Body of pancreas (tissue), 4 donors: ENCODE results near the gene CDHR1. TPM values are rescaled to one million over a fixed set of nuclear protein-coding genes. Genes with fewer than 3 reads are reported as not detected.

Source experiments
- ATAC-seq: fragments of 150-250 bp; one replicate; pipeline ENCODE4 v1.9.1; 2016
- DNase-seq, 4 donors: peaks; one replicate each; pipeline ENCODE4 v3.0.0-alpha.2; 2019
- H3K27ac ChIP-seq, 4 donors: fragments of 200-600 bp; sonication (generic); 1 replicate in 3 of 4; 2 replicates in 1 of 4; pipeline versions ENCODE4 v1.5.1 to v1.6.1; 2016 to 2019; ENCODE audit warnings: mild to moderate bottlenecking in 1 of 4, mixed read lengths in 1 of 4, moderate library complexity in 1 of 4
- H3K27me3 ChIP-seq, 2 donors: fragments of 200-600 bp; sonication (generic); one replicate each; pipeline ENCODE4 v1.6.0; 2016; ENCODE audit warnings: mild to moderate bottlenecking in 1 of 2
- H3K36me3 ChIP-seq, 2 donors: fragments of 200-600 bp; sonication (generic); replicated peaks in 1 of 2; 2 replicates each; pipeline ENCODE4 v1.5.1; 2016; ENCODE audit warnings: low read depth in 2 of 2; ENCODE audit not compliant: insufficient read depth in 1 of 2
- H3K4me1 ChIP-seq: fragments of 200-600 bp; sonication (generic); one replicate; pipeline ENCODE4 v1.6.0; 2016
- H3K4me3 ChIP-seq, 2 donors: fragments of 200-600 bp; sonication (generic); 1 replicate in 1 of 2; 2 replicates in 1 of 2; pipeline ENCODE4 v1.5.1; 2016 to 2019
- H3K9me3 ChIP-seq, 3 donors: fragments of 200-600 bp; sonication (generic); 1 replicate in 2 of 3; 2 replicates in 1 of 3; pipeline ENCODE4 v1.5.1; 2016
- POLR2A ChIP-seq, 3 donors: fragments of 450-650 bp; IDR thresholded peaks; one replicate each; pipeline ENCODE4 v1.6.1; 2016; ENCODE audit warnings: antibody characterized with exemption in 3 of 3, mild to moderate bottlenecking in 2 of 3
- WGBS, 2 donors: methylation state at CpG; one replicate each; pipeline ENCODE4 v1.1.5; 2017; 5-methylcytosine and 5-hydroxymethylcytosine counted together
- intact Hi-C: fragments of 100-400 bp; cut with DNase I; formaldehyde crosslinking; loops from one replicate; pipeline ENCODE4 v1.15.1; 2023
- total RNA-seq, 2 donors: library from RNA; depleted of rRNA; stranded (reverse); fragments of >200 nt; gene quantifications; one replicate each; pipeline ENCODE4 v1.1.0, GENCODE V29; 2016
- TF ChIP-seq, protein P1 (sequence below), 7 experiments: fragments of 450-650 bp in 4 of 7; fragments of 200-600 bp in 3 of 7; sonication (generic) in 3 of 7; IDR thresholded peaks; one replicate each; pipeline ENCODE4 v1.5.1; 2016 to 2019; ENCODE audit warnings: antibody characterized with exemption in 7 of 7

CDHR1 gene
- total RNA-seq, 2 donors from 2014 or later = 0.26 TPM; not detected in 1

DNA sequence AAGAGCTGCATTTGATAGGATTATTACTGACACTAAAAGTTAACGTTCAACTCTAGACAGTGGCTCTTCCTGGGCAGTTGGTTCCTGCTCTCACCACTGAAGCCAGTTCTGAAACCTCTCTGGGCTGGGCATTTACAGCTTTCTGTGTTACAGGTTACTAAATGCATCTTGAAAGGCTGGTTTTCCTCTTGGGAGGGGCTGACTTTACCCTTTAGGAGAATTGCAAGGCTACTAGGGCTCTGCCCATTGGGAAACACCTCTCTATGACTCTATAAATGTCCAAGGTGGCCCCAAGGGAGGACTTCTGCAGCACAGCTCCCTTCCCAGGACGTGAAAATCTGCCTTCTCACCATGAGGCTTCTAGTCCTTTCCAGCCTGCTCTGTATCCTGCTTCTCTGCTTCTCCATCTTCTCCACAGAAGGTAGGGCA lies 20.8 kb upstream of the CDHR1 start, which contains the start of gene GPR15LG:
Gene GPR15LG, plus strand, starts transcription at position 301 of the 429 bp plus-strand sequence. Its CDS starts 51 bp downstream, at position 352.
- H3K27ac ChIP-seq = no peak within 1 kb of the TSS
- intact Hi-C loops = no loop called here

GRCh38 chr10:84175436-84175835 lies 18.9 kb upstream of the CDHR1 start:
- H3K36me3 ChIP-seq = no peaks in the 10 kb centered on the region
- DNase-seq = no peak
- 79 to 82% methylated on average over 6 of the region's 6 CpGs for WGBS, 2 donors
- no peaks in the 10 kb centered on the region for H3K27me3 ChIP-seq
- intact Hi-C loops = no loop called here
- H3K9me3 ChIP-seq = no peaks in the 10 kb centered on the region
- TF ChIP-seq, protein P1, sequence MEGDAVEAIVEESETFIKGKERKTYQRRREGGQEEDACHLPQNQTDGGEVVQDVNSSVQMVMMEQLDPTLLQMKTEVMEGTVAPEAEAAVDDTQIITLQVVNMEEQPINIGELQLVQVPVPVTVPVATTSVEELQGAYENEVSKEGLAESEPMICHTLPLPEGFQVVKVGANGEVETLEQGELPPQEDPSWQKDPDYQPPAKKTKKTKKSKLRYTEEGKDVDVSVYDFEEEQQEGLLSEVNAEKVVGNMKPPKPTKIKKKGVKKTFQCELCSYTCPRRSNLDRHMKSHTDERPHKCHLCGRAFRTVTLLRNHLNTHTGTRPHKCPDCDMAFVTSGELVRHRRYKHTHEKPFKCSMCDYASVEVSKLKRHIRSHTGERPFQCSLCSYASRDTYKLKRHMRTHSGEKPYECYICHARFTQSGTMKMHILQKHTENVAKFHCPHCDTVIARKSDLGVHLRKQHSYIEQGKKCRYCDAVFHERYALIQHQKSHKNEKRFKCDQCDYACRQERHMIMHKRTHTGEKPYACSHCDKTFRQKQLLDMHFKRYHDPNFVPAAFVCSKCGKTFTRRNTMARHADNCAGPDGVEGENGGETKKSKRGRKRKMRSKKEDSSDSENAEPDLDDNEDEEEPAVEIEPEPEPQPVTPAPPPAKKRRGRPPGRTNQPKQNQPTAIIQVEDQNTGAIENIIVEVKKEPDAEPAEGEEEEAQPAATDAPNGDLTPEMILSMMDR (IDR thresholded peaks at IDR 0.05) = no peak
- no peak for TF ChIP-seq POLR2A (IDR thresholded peaks at IDR 0.05)
- no peak for ATAC-seq
- no peak overlapping the region for H3K27ac ChIP-seq
- no peaks in the 10 kb centered on the region for H3K4me1 ChIP-seq
- no peak overlapping the region for H3K4me3 ChIP-seq

More for the DNA sequence above, 20.8 kb upstream of the CDHR1 start, which contains the start of gene GPR15LG:
- ATAC-seq (no peak), DNase-seq (no peak)
- Histone ChIP-seq H3K36me3 (no peaks in the 10 kb centered on the region), H3K9me3 (no peaks in the 10 kb centered on the region), H3K4me1 (no peaks in the 10 kb centered on the region), H3K27me3 (no peaks in the 10 kb centered on the region), H3K4me3 (no peak within 1 kb of the TSS)
- WGBS, 2 donors = 53 to 69% methylated on average over 2 of the region's 2 CpGs
- TF ChIP-seq, protein P1 (IDR thresholded peaks at IDR 0.05) = no peak
- no peak for TF ChIP-seq POLR2A (IDR thresholded peaks at IDR 0.05)

DNA sequence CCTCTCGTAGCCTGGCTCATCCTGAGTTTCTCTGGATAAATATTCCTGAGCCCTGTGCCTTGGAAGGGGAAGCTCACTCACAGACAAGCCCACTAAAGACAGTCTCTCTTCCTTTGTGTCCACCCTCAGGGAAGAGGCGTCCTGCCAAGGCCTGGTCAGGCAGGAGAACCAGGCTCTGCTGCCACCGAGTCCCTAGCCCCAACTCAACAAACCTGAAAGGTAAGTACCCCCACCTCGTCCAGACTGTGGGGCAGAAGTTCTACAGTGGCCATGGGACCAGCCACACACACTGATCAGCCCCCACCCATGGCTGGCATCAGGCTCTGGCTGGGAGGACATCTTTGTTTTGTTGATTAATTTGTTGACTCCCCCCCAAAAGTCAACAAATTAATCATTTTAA lies 18.0 kb upstream of the CDHR1 start:
- intact Hi-C loops = no loop called here
- Histone ChIP-seq H3K36me3 (no peaks in the 10 kb centered on the region), H3K4me3 (no peak overlapping the region), H3K27me3 (no peaks in the 10 kb centered on the region), H3K4me1 (no peaks in the 10 kb centered on the region), H3K27ac (no peak overlapping the region), H3K9me3 (no peaks in the 10 kb centered on the region)
- WGBS, 2 donors = 56 to 93% methylated on average over 2 to 4 of the region's 4 CpGs
- ATAC-seq = no peak
- TF ChIP-seq, protein P1 (IDR thresholded peaks at IDR 0.05) = no peak
- no peak for TF ChIP-seq POLR2A (IDR thresholded peaks at IDR 0.05)
- no peak for DNase-seq

DNA sequence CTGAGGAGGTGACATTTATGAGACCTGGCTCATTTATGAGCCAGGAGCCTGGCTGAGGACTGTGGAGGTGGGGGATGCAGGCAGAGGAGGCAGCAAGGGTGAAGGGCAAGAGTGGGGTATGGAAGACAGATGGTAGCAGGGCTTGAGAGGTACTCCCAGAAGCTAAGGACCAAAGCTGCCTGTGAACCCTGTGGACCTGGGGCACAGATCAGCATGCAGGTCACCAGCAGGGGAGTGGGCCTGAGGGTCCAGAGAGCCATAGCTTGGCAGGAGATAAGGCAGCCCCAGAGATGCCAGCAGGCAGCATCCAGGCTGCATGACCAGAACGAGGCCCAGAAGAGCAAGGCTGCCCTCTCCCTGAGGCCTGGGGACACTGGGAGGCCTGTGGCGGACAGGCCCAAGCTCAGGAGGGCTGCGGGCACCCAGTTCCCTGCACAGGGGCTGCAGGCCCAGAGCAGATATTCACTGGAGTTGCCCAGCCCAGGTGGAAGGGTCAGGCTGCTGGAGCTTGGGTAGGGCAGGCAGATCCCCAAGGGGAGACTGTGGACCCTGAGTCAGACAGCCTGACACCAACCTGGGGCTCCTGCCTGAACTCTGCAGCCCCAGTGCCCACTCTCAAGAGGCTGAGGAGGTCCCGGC lies 17.4 kb upstream of the CDHR1 start:
- no peak for DNase-seq
- Histone ChIP-seq H3K27ac (no peak overlapping the region), H3K27me3 (no peaks in the 10 kb centered on the region), H3K9me3 (no peaks in the 10 kb centered on the region), H3K4me3 (no peak overlapping the region), H3K36me3 (no peaks in the 10 kb centered on the region), H3K4me1 (no peaks in the 10 kb centered on the region)
- intact Hi-C loops = no loop called here
- TF ChIP-seq, protein P1 (IDR thresholded peaks at IDR 0.05) = no peak
- no peak for TF ChIP-seq POLR2A (IDR thresholded peaks at IDR 0.05)
- no peak for ATAC-seq
- 33 to 89% methylated on average over 1 to 4 of the region's 4 CpGs for WGBS, 2 donors
